Femur (tissue), 1 donor: ENCODE measurements around the gene KIF17.

Source experiments
- DNase-seq: peaks from one replicate; pipeline ENCODE4 v3.0.0-alpha.2; 2017

Gene KIF17

DNA sequence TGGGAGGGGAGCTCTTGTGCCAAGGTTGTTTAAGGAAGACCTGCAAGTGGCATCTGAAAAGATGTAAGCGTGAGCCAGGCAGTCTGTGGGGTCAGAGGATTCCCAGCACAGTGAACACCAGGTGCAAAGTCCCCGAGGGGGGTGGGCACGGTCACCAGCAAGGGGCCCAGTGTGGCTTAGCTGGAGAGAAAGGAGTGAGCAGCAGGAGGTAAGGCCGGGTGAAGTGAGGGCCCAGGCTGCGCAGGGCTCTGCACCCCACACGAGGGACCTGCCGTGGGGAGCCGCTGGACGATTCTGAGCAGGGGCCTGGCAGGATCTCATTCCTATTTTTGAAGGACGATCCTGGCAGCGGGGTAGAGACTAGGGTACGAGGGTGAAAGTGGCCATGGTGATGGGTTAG lies 60.8 kb downstream of the KIF17 start:
- no peak for DNase-seq

DNA sequence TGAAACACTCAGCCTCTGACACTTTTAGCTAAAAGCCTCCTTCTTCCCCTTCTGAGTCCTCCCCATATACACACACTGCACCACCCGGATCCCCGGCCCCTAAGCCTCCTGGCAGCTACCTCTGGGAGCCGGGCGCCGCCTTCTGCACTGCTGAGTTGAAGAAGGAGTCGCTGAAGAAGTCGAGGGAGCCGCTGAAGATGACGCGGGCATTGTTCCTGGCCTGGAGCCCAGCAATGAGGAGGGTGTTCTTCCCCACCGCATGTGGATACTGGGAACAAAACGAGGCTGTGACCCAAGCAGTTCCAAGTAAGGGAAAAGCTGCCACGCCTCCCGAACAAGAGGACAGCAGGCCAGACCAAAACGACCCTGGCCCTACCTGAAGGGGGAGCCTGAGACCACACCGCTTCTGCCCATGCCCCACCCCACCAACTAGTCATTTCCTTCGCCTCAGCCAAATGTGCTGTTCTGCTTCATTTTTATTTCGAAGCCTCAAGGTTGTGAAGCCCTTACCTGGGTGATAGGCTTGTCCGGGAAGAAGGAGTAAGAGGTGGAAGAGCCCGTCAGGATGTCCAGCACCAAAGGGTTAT lies 63.6 kb downstream of the KIF17 start:
- no peak for DNase-seq

DNA sequence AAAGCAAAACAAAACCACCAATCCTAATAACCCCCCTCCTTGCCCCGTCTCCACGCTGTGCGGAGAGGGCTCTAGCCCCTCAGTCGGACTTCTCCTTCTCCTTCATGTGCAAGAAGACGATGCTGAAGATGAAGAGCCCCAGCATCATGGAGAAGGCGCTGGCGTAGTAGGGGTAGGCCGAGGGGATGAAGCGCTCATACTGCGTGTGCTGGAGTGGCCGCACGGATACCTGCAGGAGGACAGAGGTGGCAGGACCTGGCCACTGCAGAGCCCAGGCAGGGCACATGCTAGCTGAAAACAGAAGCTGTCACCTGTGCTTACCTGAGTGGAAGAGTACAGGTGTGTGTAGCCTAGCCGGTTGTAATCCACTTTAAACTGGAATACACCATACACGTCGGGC lies 65.5 kb downstream of the KIF17 start:
- DNase-seq: no peak

GRCh38 chr1:20648946-20649345 lies 68.9 kb downstream of the KIF17 start:
- no peak for DNase-seq

- no peak for DNase-seq
These were observed 69.4 kb downstream of the KIF17 start for GRCh38 chr1:20648438-20648837.

GRCh38 chr1:20645414-20645813 lies 72.4 kb downstream of the KIF17 start:
- DNase-seq: no peak

DNA sequence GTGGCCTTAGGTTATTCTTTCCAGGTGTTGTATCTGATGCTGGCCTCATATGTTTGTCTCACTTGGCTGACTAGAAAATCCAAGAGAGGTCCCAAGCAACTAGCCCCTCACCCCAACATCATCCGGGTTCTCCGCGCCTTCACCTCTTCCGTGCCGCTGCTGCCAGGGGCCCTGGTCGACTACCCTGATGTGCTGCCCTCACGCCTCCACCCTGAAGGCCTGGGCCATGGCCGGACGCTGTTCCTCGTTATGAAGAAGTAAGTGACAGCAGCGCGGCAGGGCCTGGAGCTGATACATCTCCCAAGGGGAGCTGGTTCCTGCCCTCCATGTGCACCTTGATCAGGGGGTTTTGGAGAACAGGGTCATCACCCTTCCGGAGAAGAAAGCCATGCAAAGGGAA lies 73.4 kb downstream of the KIF17 start:
- no peak for DNase-seq

DNA sequence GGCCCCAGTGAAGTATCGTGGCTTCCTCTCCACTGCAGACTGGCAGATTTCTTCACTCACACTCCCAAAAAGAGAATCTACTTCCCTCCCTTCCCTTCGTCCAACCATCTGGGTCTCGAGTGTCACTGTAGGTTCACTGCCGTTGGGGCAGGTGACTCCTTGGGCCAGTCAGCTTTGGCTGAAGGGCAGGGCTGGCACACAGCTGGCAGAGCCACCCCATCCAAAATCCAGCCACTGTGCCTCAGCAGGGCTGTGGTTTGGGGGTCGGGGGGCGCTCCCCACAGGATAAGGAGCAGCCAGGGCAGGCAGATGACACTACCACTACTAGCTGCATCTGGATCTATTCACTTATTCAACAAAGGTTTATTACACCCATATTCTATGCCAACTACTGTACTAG lies 74.7 kb downstream of the KIF17 start:
- DNase-seq: no peak

DNA sequence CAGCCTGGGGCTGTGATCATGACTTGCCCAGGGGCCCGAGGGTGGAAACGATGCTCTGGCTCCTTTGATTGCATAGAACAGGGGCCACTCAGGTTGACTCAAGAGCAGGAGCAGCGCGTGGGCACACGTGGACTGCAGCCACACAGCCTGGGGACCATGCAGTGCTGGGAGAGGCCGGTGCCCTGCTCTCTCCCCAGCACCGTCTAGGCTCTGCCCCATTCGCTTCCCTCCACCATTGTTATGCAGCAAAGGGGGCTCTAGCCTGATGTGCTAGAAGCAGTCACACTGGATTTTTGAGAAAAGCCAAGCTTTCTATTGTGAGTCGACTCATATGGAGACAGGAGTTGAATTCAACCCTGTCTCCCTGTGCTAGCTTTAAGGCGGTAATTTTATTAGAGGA lies 75.8 kb downstream of the KIF17 start:
- DNase-seq: no peak

DNA sequence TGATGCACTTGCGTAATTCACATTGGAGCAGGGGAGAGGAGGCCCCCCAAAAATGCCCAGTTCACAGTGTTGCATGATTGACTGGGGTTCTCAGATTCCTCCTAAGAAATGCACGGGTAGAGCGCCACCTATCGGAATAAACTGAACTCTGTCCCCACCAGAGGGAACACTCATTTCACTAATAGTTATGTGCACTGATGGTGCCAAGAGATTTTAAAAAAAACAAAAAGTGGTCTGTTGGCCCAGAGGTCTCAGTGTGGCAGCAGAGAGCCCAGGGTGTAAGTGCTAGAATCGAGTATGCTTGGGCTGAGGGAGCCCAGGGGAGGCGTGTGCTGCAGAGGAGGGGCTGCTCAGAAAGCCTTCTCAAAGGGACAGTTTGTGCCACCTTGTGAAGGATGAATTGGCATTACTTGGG lies 77.6 kb downstream of the KIF17 start:
- peak; percentile 62 for DNase-seq

DNA sequence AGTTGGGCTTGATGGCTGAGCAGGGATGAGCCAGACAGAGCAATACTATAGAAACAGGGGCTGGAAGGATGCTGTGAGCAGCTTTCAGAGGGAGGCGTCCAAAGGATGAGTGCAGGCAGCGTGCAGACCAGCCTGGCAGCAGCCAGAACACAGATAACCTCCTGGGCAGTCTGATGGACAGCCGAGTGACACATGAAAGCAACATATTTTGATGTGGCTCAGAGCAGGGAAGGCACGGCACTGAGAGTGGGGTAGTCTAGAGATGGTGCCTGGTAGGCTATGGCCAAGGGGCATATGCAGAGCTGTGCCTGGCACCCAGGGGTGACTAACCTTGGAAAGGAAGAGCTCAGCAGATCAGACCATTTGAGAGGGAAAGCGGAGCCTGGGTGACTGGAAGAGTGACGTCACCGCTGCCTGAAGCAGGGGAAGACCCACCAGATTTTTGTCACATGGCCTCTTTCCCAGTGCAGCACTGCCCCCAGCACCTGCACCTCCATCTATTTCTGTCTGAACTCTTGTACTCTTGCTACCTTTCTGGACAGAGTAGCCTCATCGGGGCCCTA lies 80.9 kb downstream of the KIF17 start:
- DNase-seq: no peak

DNA sequence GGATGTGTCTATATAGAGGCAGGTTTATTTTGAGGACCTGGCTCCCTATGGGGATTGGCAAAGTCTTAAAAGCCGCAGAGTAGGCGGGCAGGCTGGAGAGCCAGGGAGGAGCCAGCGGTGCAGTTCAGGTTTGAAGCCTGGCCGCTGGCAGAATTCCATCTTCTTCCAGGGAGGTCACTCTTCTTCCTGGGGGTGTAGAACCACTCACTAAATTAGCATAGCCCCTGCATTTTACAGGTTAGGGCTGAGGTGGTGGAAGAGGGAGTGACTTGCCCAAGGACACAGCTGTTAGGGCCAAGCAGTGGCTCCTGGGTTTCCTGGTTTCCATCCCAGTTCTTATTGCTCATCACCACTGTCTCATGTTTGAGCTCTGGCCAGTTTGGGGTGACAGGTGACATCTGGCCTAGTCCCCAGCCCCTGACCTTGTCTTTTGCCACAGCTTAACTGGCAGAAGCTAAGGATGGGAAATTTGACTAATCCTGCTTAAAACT lies 83.2 kb downstream of the KIF17 start:
- peak; percentile 55 for DNase-seq

DNA sequence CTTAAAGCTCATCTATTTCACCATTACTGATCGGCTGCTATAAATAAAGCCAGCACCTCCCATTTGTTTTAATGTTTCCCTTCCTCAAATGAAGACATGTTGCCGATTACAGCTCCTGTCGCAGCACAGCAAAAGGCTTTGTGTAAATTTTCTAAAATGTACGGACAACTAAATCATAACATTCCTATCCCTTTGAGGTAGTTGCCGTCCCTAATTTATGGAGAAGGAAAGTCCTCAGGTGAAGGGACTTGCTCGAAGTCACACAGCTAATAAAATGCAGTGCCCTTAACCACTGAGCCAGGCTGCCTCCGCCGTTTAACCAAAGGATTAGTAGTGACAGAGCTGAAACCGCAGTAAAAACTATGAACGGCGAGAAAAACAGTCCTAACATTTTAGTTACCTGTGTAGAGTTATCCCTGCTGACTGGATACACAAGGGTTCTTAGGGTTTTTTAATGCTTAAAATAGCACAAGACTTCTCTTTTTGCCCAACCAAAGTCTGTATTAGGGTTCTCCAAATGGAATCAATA lies 83.7 kb downstream of the KIF17 start:
- no peak for DNase-seq

GRCh38 chr1:20633190-20634064 lies 84.4 kb downstream of the KIF17 start, which contains the start of gene PINK1:
Gene PINK1 (plus strand): TSS chr1:20633458. CDS start chr1:20633549, 91 bp downstream.
- DNase-seq: peak; percentile 89

DNA sequence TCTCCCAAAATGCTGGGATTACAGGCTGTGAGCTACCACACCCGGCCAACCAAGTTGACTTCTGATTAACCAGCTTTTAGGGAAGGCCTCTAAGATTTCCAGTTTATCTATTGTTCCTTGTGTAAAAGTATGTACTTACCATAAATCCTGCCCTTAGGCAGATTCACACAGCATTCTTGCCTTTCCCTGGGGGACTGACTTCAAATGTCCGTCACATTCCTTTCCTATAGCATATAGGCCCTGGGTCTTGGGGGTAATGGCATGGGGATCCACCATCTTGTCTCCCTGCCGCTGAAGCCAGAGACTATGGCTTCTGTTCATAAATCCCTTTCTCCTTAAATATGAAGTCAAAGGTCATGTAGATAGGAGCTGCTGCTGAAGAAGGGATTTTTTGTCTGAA lies 85.4 kb downstream of the KIF17 start:
- DNase-seq: no peak

DNA sequence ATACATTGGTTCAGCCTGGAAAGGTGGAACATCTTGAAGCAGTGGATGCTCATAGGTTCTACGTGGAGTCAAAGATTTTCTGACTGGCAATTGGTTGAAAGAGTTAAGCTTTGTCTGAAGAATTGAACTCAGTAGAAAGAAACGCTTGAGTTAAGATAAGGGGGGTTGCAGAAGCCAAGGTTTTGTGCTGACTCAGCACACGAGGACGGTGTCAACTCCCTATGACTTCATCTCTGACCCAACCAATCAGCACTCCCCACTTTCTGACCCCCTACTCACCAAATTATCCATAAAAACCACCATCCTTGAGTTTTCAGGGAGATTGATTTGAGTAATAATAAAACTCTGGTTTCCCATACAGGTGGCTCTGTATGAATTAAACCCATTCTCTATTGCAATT lies 87.1 kb downstream of the KIF17 start:
- no peak for DNase-seq

- no peak for DNase-seq
These were observed 91.3 kb downstream of the KIF17 start for GRCh38 chr1:20626524-20626923.

DNA sequence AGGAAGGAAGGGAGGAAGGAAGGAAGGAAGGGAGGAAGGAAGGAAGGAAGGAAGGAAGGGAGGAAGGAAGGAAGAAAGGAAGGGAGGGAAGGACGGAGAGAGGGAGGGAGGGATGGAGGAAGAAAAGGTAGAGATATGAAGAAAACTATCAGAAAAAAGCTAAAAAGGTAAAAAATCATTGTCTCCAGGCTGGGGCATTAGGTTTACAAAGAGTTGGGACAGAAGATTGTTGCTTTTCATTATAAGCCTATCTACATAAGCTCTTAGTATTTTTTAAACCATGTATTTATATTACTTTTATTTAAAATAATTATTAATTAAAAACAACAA lies 91.7 kb downstream of the KIF17 start:
- no peak for DNase-seq

- no peak for DNase-seq
These were observed 92.4 kb downstream of the KIF17 start for GRCh38 chr1:20625176-20626097.

- DNase-seq: no peak
These were observed 93.1 kb downstream of the KIF17 start for GRCh38 chr1:20624709-20625108.

DNA sequence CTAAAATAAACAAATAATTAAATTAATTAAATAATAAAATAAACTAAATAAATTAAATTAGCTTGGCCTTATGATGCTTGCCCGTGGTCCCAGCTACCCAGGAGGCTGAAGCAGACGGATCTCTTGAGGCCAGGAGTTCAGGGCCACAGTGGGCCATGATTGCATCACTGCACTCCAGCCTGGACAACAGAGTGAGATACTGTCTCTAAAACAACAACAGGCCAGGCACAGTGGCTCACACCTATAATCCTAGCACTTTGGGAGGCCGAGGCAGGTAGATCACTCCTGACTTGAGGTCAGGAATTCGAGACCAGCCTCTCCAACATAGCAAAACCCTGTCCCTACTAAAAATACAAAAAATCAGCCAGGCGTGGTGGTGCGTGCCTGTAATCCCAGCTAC lies 96.8 kb downstream of the KIF17 start:
- DNase-seq: no peak

GRCh38 chr1:20619999-20620398 lies 97.8 kb downstream of the KIF17 start:
- no peak for DNase-seq

DNA sequence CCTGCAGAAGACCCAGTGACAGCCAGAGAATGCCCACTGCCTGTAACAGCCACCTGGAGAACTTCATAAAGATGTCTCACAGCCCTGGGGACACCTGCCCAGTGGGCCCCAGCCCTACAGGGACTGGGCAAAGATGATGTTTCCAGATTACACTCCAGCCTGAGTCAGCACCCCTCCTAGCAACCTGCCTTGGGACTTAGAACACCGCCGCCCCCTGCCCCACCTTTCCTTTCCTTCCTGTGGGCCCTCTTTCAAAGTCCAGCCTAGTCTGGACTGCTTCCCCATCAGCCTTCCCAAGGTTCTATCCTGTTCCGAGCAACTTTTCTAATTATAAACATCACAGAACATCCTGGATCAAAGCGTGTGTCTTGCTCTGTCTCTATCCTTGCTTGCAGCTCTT lies 99.3 kb downstream of the KIF17 start:
- DNase-seq: no peak
